GM19395 (cell line): ENCODE data around the gene MED29.

Experiments
- ATAC-seq: cut with Tn5 transposase; IDR thresholded peaks from one replicate; pipeline ENCODE4 v1.9.1; 2021; ENCODE audit warnings: mild to moderate bottlenecking, moderate library complexity; ENCODE audit not compliant: unreplicated experiment

The MED29 gene

GRCh38 chr19:39426170-39426569 lies 35.0 kb downstream of the MED29 start:
- ATAC-seq: no peak

GRCh38 chr19:39427707-39428106 lies 36.5 kb downstream of the MED29 start:
- ATAC-seq: no peak

- no peak for ATAC-seq
Measured at GRCh38 chr19:39428283-39429112, 37.3 kb downstream of the MED29 start.

GRCh38 chr19:39430675-39431593 lies 39.8 kb downstream of the MED29 start:
- ATAC-seq: no peak

- no peak for ATAC-seq
Measured at GRCh38 chr19:39432677-39433025, 41.5 kb downstream of the MED29 start.

GRCh38 chr19:39433480-39434079 lies 42.4 kb downstream of the MED29 start:
- ATAC-seq: no peak

GRCh38 chr19:39434123-39435076 lies 43.2 kb downstream of the MED29 start:
- ATAC-seq: no peak

- peak; percentile 58 for ATAC-seq
Measured at GRCh38 chr19:39435499-39436349, 44.5 kb downstream of the MED29 start, which contains the start of gene RPS16. Gene RPS16 (minus strand): TSS chr19:39435949. CDS start chr19:39435895, 54 bp downstream.

- ATAC-seq: no peak
Measured at GRCh38 chr19:39436350-39436716, 45.2 kb downstream of the MED29 start.

GRCh38 chr19:39438270-39438934 lies 47.2 kb downstream of the MED29 start:
- no peak for ATAC-seq

GRCh38 chr19:39444598-39445195 lies 53.5 kb downstream of the MED29 start:
- ATAC-seq: no peak

- peak; percentile 74 for ATAC-seq
Measured at GRCh38 chr19:39445196-39446111, 54.3 kb downstream of the MED29 start, which contains the start of gene SUPT5H. Gene SUPT5H (plus strand): TSS chr19:39445582. CDS start chr19:39445891, 309 bp downstream.

- no peak for ATAC-seq
Measured at GRCh38 chr19:39446365-39447084, 55.3 kb downstream of the MED29 start.

GRCh38 chr19:39448271-39448670 lies 57.1 kb downstream of the MED29 start:
- ATAC-seq: no peak

- ATAC-seq: no peak
Measured at GRCh38 chr19:39449116-39449797, 58.1 kb downstream of the MED29 start.
